ENCODE data around the gene GKN2. TPM values are rescaled to one million over a fixed set of nuclear protein-coding genes. Genes with fewer than 3 reads are reported as not detected.

GKN2 gene
- total RNA-seq, 1 experiment from 2014 or later, result not detected

DNA sequence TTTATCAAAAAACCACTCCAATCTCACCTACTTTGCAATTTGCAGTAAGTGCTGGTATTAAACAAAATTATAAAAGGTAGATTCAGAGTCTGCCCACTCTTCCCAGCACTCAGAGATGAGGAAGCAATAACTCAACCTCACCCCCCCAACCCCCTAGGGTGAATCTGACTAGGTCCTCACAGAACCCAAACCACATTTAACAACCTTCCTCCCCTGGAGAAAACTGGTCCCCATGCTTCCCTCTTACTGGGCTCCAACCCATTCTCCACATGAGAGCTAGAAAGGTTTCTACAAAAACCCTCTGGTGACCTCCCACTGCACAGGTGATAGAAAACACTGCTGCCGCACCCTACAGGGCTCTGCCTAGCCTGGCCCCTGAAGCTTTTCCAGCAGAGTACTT lies 41.0 kb downstream of the GKN2 start:
- no peaks in the 10 kb centered on the region for H3K4me1 ChIP-seq (ENCODE audit: control insufficient read depth, insufficient read depth, low read length)
- DNase-seq (ENCODE audit: low read depth, low spot score), result no peak
- CTCF ChIA-PET, result interaction anchor here (0.6 kb wide), 2 partner anchors 52 to 105 kb away, joined by 3 to 5 read pairs; no protein-coding TSS in a partner anchor
- no peak overlapping the region for H3K4me3 ChIP-seq (ENCODE audit: low read depth in 2 of 2, low read length in 2 of 2)
- intact Hi-C loops (cut with micrococcal nuclease; ENCODE audit: unreplicated experiment), result loop anchor here (5.0 kb wide), 1 partner anchor 204 kb away; no protein-coding TSS in a partner anchor
- POLR2A ChIA-PET, result no interaction called here
- no peaks in the 10 kb centered on the region for H3K27me3 ChIP-seq (ENCODE audit: control insufficient read depth, insufficient read depth, low read length)
- no peak for TF ChIP-seq POLR2AphosphoS5 (IDR thresholded peaks at IDR 0.05; ENCODE audit: low read depth, low read length)
- no peak for TF ChIP-seq SIN3A (IDR thresholded peaks at IDR 0.05; ENCODE audit: borderline replicate concordance, insufficient read depth, low read depth, low read length)
- TF ChIP-seq, protein P1, sequence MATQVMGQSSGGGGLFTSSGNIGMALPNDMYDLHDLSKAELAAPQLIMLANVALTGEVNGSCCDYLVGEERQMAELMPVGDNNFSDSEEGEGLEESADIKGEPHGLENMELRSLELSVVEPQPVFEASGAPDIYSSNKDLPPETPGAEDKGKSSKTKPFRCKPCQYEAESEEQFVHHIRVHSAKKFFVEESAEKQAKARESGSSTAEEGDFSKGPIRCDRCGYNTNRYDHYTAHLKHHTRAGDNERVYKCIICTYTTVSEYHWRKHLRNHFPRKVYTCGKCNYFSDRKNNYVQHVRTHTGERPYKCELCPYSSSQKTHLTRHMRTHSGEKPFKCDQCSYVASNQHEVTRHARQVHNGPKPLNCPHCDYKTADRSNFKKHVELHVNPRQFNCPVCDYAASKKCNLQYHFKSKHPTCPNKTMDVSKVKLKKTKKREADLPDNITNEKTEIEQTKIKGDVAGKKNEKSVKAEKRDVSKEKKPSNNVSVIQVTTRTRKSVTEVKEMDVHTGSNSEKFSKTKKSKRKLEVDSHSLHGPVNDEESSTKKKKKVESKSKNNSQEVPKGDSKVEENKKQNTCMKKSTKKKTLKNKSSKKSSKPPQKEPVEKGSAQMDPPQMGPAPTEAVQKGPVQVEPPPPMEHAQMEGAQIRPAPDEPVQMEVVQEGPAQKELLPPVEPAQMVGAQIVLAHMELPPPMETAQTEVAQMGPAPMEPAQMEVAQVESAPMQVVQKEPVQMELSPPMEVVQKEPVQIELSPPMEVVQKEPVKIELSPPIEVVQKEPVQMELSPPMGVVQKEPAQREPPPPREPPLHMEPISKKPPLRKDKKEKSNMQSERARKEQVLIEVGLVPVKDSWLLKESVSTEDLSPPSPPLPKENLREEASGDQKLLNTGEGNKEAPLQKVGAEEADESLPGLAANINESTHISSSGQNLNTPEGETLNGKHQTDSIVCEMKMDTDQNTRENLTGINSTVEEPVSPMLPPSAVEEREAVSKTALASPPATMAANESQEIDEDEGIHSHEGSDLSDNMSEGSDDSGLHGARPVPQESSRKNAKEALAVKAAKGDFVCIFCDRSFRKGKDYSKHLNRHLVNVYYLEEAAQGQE (IDR thresholded peaks at IDR 0.05; ENCODE audit: insufficient read depth in 1 of 2, low read depth in 2 of 2, low read length in 1 of 2), result no peak
- no peak for TF ChIP-seq TCF7L2 (IDR thresholded peaks at IDR 0.05; ENCODE audit: low read depth, low read length)
- TF ChIP-seq, protein P2, sequence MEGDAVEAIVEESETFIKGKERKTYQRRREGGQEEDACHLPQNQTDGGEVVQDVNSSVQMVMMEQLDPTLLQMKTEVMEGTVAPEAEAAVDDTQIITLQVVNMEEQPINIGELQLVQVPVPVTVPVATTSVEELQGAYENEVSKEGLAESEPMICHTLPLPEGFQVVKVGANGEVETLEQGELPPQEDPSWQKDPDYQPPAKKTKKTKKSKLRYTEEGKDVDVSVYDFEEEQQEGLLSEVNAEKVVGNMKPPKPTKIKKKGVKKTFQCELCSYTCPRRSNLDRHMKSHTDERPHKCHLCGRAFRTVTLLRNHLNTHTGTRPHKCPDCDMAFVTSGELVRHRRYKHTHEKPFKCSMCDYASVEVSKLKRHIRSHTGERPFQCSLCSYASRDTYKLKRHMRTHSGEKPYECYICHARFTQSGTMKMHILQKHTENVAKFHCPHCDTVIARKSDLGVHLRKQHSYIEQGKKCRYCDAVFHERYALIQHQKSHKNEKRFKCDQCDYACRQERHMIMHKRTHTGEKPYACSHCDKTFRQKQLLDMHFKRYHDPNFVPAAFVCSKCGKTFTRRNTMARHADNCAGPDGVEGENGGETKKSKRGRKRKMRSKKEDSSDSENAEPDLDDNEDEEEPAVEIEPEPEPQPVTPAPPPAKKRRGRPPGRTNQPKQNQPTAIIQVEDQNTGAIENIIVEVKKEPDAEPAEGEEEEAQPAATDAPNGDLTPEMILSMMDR (IDR thresholded peaks at IDR 0.05), result no peak
- no peaks in the 10 kb centered on the region for H3K36me3 ChIP-seq (ENCODE audit: control insufficient read depth, insufficient read depth, low read length)
- no peaks in the 10 kb centered on the region for H3K9me3 ChIP-seq (ENCODE audit: control insufficient read depth, insufficient read depth, low read depth, low read length)
- in situ Hi-C loops (cut with HindIII; ENCODE audit: low pct_unique_long_range_greater_than_20kb, low sequenced_read_pairs), result no loop called here
- no peak overlapping the region for H3K27ac ChIP-seq (ENCODE audit: low read length)
- ATAC-seq, result no peak
- BruUV-seq (replicated peaks), result no TSS peak

DNA sequence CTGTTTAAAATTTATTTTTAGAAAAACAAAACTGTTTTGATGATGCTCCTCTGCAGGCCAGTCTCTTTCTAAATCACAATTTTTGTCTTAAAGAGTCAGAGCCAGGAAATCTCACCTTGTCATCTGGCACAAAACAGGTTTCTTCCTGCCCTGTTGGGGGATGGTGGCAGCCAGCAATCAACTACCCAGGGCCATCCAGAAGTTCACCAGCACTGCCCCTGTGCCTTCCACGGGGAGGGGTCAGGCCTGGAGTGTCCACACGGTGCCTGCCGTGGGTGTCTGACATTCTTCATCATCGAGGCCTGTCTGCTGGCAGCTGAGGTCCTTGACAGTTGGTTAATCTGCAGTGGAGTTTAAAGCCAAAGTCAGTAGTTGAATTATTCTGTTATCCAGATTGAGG lies 41.4 kb downstream of the GKN2 start:
- ATAC-seq (no peak), DNase-seq (ENCODE audit: low read depth, low spot score) (no peak)
- Histone ChIP-seq H3K4me3 (ENCODE audit: low read depth in 2 of 2, low read length in 2 of 2) (no peak overlapping the region), H3K27me3 (ENCODE audit: control insufficient read depth, insufficient read depth, low read length) (no peaks in the 10 kb centered on the region), H3K27ac (ENCODE audit: low read length) (no peak overlapping the region), H3K36me3 (ENCODE audit: control insufficient read depth, insufficient read depth, low read length) (no peaks in the 10 kb centered on the region), H3K9me3 (ENCODE audit: control insufficient read depth, insufficient read depth, low read depth, low read length) (no peaks in the 10 kb centered on the region), H3K4me1 (ENCODE audit: control insufficient read depth, insufficient read depth, low read length) (no peaks in the 10 kb centered on the region)
- BruUV-seq (replicated peaks), result no TSS peak
- TF ChIP-seq, protein P2 (IDR thresholded peaks at IDR 0.05), result no peak
- TF ChIP-seq POLR2AphosphoS5 (IDR thresholded peaks at IDR 0.05; ENCODE audit: low read depth, low read length) (no peak), SIN3A (IDR thresholded peaks at IDR 0.05; ENCODE audit: borderline replicate concordance, insufficient read depth, low read depth, low read length) (no peak), TCF7L2 (IDR thresholded peaks at IDR 0.05; ENCODE audit: low read depth, low read length) (no peak)
- TF ChIP-seq, protein P1 (IDR thresholded peaks at IDR 0.05; ENCODE audit: insufficient read depth in 1 of 2, low read depth in 2 of 2, low read length in 1 of 2), result no peak
- CTCF ChIA-PET, result interaction anchor here (0.6 kb wide), 2 partner anchors 52 to 105 kb away, joined by 3 to 5 read pairs; no protein-coding TSS in a partner anchor
- intact Hi-C loops (cut with micrococcal nuclease; ENCODE audit: unreplicated experiment), result loop anchor here (5.0 kb wide), 1 partner anchor 204 kb away; no protein-coding TSS in a partner anchor
- in situ Hi-C loops (cut with HindIII; ENCODE audit: low pct_unique_long_range_greater_than_20kb, low sequenced_read_pairs), result no loop called here
- POLR2A ChIA-PET, result no interaction called here
